ENCODE results near the gene UGT3A2. TPM values are rescaled to one million over a fixed set of nuclear protein-coding genes. Genes with fewer than 3 reads are reported as not detected.

Gene UGT3A2
- total RNA-seq, 1 donor from 2014 or later, result 0.67 TPM

DNA sequence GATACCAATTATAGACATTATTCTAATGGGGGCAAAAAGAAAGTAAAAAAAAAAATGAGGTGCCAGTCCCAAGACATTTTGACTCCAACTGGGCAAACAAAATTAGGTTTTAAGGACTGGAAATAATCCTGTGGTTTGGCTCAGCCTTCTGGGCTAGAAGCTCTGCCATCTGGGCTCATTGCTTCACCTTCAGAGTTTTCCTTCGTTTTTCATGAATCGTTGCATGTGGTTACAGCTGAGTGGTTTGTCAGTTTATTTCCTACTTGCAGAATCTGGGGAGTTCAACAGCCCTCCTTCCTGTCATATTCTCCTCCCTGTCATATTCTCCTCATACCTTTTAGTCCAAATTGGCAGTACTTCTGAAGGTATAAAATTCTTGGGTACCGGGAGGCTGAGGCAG is 12.0 kb downstream of the UGT3A2 start:
- Mint-ChIP-seq H3K27me3 (no peaks in the 10 kb centered on the region), H3K4me1 (ENCODE audit: low read depth) (peaks cover 3% of the 10 kb centered on the region), H3K27ac (no peak overlapping the region), H3K9me3 (ENCODE audit: low read depth) (no peaks in the 10 kb centered on the region), H3K4me3 (ENCODE audit: low read depth) (no peak overlapping the region), H3K36me3 (ENCODE audit: insufficient read depth) (no peaks in the 10 kb centered on the region)
- no peak for TF ChIP-seq CTCF (IDR thresholded peaks at IDR 0.05; ENCODE audit: unreplicated experiment)
- DNase-seq (ENCODE audit: low spot score, unreplicated experiment), result no peak

GRCh38 chr5:36052538-36052937 is 14.1 kb downstream of the UGT3A2 start:
- no peak for DNase-seq (ENCODE audit: low spot score, unreplicated experiment)
- no peaks in the 10 kb centered on the region for H3K9me3 Mint-ChIP-seq (ENCODE audit: low read depth)
- no peak overlapping the region for H3K27ac Mint-ChIP-seq
- H3K4me3 Mint-ChIP-seq (ENCODE audit: low read depth), result no peak overlapping the region
- H3K27me3 Mint-ChIP-seq, result no peaks in the 10 kb centered on the region
- no peaks in the 10 kb centered on the region for H3K36me3 Mint-ChIP-seq (ENCODE audit: insufficient read depth)
- no peak for TF ChIP-seq CTCF (IDR thresholded peaks at IDR 0.05; ENCODE audit: unreplicated experiment)
- no peaks in the 10 kb centered on the region for H3K4me1 Mint-ChIP-seq (ENCODE audit: low read depth)

DNA sequence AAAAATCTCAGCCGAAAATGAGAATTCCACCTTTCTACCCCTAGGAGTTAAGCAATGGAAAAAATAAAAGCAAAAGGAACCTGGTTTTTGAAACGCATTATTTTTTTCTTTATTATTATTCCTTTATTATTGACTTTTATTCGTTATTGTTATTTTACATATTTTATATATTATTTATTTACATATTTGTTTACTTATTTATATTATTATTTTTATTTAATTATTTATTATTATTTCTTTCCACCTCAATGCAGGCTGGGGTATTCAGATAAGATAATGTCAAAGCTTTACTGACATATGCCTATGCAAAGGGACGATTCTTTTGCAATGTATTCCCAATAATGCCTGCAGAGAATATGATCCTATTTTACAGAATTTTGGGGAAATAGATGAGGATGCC is 16.7 kb downstream of the UGT3A2 start:
- TF ChIP-seq CTCF (IDR thresholded peaks at IDR 0.05; ENCODE audit: unreplicated experiment), result no peak
- Mint-ChIP-seq H3K4me3 (ENCODE audit: low read depth) (no peak overlapping the region), H3K27me3 (no peaks in the 10 kb centered on the region), H3K9me3 (ENCODE audit: low read depth) (no peaks in the 10 kb centered on the region), H3K4me1 (ENCODE audit: low read depth) (no peaks in the 10 kb centered on the region), H3K36me3 (ENCODE audit: insufficient read depth) (no peaks in the 10 kb centered on the region), H3K27ac (no peak overlapping the region)
- DNase-seq (ENCODE audit: low spot score, unreplicated experiment), result no peak

GRCh38 chr5:36047384-36048160 is 19.1 kb downstream of the UGT3A2 start:
- no peak for DNase-seq (ENCODE audit: low spot score, unreplicated experiment)
- Mint-ChIP-seq H3K4me3 (ENCODE audit: low read depth) (no peak overlapping the region), H3K36me3 (ENCODE audit: insufficient read depth) (no peaks in the 10 kb centered on the region), H3K27ac (no peak overlapping the region), H3K9me3 (ENCODE audit: low read depth) (peaks cover 3% of the 10 kb centered on the region), H3K27me3 (no peaks in the 10 kb centered on the region), H3K4me1 (ENCODE audit: low read depth) (no peaks in the 10 kb centered on the region)
- TF ChIP-seq CTCF (IDR thresholded peaks at IDR 0.05; ENCODE audit: unreplicated experiment), result no peak

DNA sequence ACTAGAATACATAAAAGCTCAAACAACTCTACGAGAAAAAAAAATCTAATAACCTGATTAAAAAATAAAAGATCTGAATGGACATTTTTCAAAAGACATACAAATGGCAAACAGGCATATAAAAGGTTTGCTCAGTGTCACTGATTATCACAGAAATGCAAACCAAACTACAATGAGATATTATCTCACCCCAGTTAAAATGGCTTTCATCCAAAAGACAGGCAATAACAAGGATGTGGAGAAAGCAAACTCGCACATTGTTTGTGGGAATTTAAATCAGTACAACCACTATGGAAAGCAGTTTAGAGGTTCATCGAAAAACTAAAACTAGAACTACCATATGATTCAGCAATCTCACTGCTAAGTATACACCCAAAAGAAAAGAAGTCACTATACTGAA is 20.8 kb downstream of the UGT3A2 start:
- Mint-ChIP-seq H3K4me1 (ENCODE audit: low read depth) (peaks cover 4% of the 10 kb centered on the region), H3K4me3 (ENCODE audit: low read depth) (no peak overlapping the region), H3K9me3 (ENCODE audit: low read depth) (peaks cover 3% of the 10 kb centered on the region), H3K27me3 (no peaks in the 10 kb centered on the region), H3K36me3 (ENCODE audit: insufficient read depth) (no peaks in the 10 kb centered on the region), H3K27ac (no peak overlapping the region)
- no peak for TF ChIP-seq CTCF (IDR thresholded peaks at IDR 0.05; ENCODE audit: unreplicated experiment)
- no peak for DNase-seq (ENCODE audit: low spot score, unreplicated experiment)

All from progenitor cell of endocrine pancreas (in vitro differentiated cells).